ENCODE data around the gene S100A9.
"Not testable (repeated sequence)": the region's sequence is repeated elsewhere in the genome, so short reads cannot be mapped to it uniquely, and the experiment has no call there.

DNA sequence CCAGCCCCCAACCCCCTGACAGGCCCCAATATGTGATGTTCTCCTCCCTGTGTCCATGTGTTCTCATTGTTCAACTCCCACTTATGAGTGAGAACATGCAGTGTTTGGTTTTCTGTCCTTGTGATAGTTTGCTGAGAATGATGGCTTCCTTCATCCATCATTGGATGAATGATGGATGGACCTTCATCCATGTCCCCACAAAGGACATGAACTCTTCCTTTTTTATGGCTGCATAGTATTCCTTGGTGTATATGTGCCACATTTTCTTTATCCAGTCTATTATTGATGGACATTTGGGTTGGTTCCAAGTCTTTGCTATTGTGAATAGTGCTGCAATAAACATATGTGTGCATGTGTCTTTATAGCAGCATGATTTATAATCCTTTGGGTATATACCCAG lies 43.3 kb upstream of the S100A9 start:
- TF ChIP-seq POLR2A, POLR2AphosphoS5 (IDR thresholded peaks at IDR 0.05; ENCODE audit: low read depth, low read length): not testable (repeated sequence)
